OCI-LY3 (cell line): Measurements from ENCODE around the gene PFKL.

Source experiments
- H2AFZ ChIP-seq: fragments of 200-600, 300-600 bp; shearing (Covaris generic); 2 replicates; pipeline ENCODE4 v1.6.0; 2014; ENCODE audit warnings: antibody characterized with exemption, low read depth, low read length
- H3K27ac ChIP-seq: fragments of 200-600, 300-600 bp; sonication (generic); 2 replicates; pipeline ENCODE4 v1.5.1; 2014; ENCODE audit warnings: mild to moderate bottlenecking, low read length, moderate library complexity, mixed read lengths
- H3K27me3 ChIP-seq: fragments of 200-600, 300-600 bp; sonication (generic); 2 replicates; pipeline ENCODE4 v1.6.1; 2014; ENCODE audit warnings: low read depth, low read length, mixed read lengths
- H3K36me3 ChIP-seq: fragments of 200-600, 300-600 bp; sonication (generic); replicated peaks from 2 replicates; pipeline ENCODE3; 2014; ENCODE audit warnings: low read depth, low read length, mixed read lengths
- H3K4me1 ChIP-seq: fragments of 300-600, 200-600 bp; sonication (generic); 2 replicates; pipeline ENCODE4 v1.6.1; 2014; ENCODE audit warnings: low read length, mixed read lengths
- H3K4me2 ChIP-seq: fragments of 200-600, 300-600 bp; sonication (generic); 2 replicates; pipeline ENCODE4 v1.6.1; 2014; ENCODE audit warnings: low read length, mixed read lengths
- H3K4me3 ChIP-seq: fragments of 300-600, 200-600 bp; sonication (generic); 2 replicates; pipeline ENCODE4 v1.5.1; 2014; ENCODE audit warnings: antibody characterized with exemption, mild to moderate bottlenecking, low read length, moderate library complexity
- H3K79me2 ChIP-seq: fragments of 300-600, 200-600 bp; shearing (Covaris generic); 2 replicates; pipeline ENCODE4 v1.6.1; 2014; ENCODE audit warnings: mild to moderate bottlenecking, low read length, mixed read lengths
- H3K9ac ChIP-seq: fragments of 300-600, 200-600 bp; shearing (Covaris generic); 2 replicates; pipeline ENCODE4 v1.6.0; 2014; ENCODE audit warnings: mild to moderate bottlenecking, low read length, moderate library complexity
- H3K9me3 ChIP-seq: fragments of 200-600, 300-600 bp; shearing (Covaris generic); 2 replicates; pipeline ENCODE4 v1.6.1; 2014; ENCODE audit warnings: low read length, mixed read lengths; ENCODE audit not compliant: insufficient read depth
- H4K20me1 ChIP-seq: fragments of 200-600, 300-600 bp; sonication (generic); 2 replicates; pipeline ENCODE4 v1.6.1; 2016; ENCODE audit warnings: low read length, mixed read lengths; ENCODE audit not compliant: insufficient read depth
- EZH2phosphoT487 ChIP-seq: fragments of 200-600 bp; shearing (Covaris generic); IDR thresholded peaks from 2 replicates; pipeline ENCODE4 v1.6.1; 2018; ENCODE audit warnings: antibody characterized with exemption, mixed run types, low read depth
- TF ChIP-seq, protein P1 (sequence below): fragments of 200-600, 300-600 bp; sonication (generic); IDR thresholded peaks from 2 replicates; pipeline ENCODE4 v1.5.1; 2014; ENCODE audit warnings: antibody characterized with exemption, low read length, low read depth

PFKL gene

DNA sequence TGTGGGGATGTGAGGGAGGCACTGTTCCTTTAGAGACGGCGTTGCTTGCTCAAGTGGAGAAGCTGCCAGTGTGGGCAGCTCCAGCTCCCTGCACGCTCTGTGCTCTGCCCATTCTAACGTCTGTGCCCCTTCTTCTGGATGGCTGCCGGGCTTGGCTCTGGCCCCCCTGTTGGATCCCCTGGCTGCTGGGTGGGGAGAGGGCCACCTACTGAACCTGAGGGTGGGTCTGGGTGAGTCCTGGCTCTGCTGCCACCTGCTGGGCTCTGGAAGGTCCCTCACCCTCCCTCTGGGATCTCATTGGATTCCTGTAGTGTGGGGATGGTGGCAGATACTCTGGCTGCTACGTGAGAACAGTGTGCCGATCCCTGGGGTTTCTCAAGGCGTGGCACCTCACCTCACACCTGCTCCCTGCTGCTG lies 5.0 kb downstream of the PFKL start:
- H3K36me3 ChIP-seq = peaks cover 16% of the 10 kb centered on the region
- H3K4me3 ChIP-seq = no peak overlapping the region
- peaks cover 44% of the 10 kb centered on the region for H3K79me2 ChIP-seq
- H2AFZ ChIP-seq = no peak overlapping the region
- no peaks in the 10 kb centered on the region for H3K27me3 ChIP-seq
- H4K20me1 ChIP-seq = peaks cover 56% of the 10 kb centered on the region
- H3K4me2 ChIP-seq = no peak overlapping the region
- no peak overlapping the region for H3K27ac ChIP-seq
- H3K9me3 ChIP-seq = no peaks in the 10 kb centered on the region
- peaks cover 16% of the 10 kb centered on the region for H3K4me1 ChIP-seq
- TF ChIP-seq, protein P1, sequence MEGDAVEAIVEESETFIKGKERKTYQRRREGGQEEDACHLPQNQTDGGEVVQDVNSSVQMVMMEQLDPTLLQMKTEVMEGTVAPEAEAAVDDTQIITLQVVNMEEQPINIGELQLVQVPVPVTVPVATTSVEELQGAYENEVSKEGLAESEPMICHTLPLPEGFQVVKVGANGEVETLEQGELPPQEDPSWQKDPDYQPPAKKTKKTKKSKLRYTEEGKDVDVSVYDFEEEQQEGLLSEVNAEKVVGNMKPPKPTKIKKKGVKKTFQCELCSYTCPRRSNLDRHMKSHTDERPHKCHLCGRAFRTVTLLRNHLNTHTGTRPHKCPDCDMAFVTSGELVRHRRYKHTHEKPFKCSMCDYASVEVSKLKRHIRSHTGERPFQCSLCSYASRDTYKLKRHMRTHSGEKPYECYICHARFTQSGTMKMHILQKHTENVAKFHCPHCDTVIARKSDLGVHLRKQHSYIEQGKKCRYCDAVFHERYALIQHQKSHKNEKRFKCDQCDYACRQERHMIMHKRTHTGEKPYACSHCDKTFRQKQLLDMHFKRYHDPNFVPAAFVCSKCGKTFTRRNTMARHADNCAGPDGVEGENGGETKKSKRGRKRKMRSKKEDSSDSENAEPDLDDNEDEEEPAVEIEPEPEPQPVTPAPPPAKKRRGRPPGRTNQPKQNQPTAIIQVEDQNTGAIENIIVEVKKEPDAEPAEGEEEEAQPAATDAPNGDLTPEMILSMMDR = peak; percentile 46
- TF ChIP-seq EZH2phosphoT487 = no peak
- no peak overlapping the region for H3K9ac ChIP-seq

DNA sequence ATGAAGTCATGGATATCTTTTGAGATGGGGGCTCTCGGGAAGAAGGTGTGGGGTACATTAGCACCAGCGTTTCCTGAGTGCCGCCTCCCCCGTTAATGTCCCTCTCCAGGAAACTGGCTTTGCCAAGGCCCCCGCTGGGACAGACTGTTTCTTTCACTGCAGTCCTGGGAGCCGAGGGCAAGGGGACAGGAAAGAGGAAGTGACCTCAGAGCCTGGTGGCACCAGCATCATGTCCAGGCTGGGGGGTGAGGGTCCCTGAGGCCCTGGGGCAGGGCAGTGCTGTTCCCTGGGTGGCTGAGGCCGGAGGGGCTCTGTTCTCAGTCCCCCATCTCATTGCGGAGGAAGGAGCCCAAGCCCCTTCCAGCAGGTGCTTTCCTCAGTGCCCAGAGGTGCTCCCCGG lies 5.8 kb downstream of the PFKL start:
- no peak overlapping the region for H3K4me2 ChIP-seq
- peaks cover 54% of the 10 kb centered on the region for H4K20me1 ChIP-seq
- H3K79me2 ChIP-seq = peaks cover 38% of the 10 kb centered on the region
- H3K4me3 ChIP-seq = no peak overlapping the region
- TF ChIP-seq, protein P1 = no peak
- no peak for TF ChIP-seq EZH2phosphoT487
- H3K27ac ChIP-seq = no peak overlapping the region
- H3K9me3 ChIP-seq = no peaks in the 10 kb centered on the region
- H3K4me1 ChIP-seq = peaks cover 16% of the 10 kb centered on the region
- peaks cover 16% of the 10 kb centered on the region for H3K36me3 ChIP-seq
- H3K27me3 ChIP-seq = no peaks in the 10 kb centered on the region
- H2AFZ ChIP-seq = no peak overlapping the region
- no peak overlapping the region for H3K9ac ChIP-seq

DNA sequence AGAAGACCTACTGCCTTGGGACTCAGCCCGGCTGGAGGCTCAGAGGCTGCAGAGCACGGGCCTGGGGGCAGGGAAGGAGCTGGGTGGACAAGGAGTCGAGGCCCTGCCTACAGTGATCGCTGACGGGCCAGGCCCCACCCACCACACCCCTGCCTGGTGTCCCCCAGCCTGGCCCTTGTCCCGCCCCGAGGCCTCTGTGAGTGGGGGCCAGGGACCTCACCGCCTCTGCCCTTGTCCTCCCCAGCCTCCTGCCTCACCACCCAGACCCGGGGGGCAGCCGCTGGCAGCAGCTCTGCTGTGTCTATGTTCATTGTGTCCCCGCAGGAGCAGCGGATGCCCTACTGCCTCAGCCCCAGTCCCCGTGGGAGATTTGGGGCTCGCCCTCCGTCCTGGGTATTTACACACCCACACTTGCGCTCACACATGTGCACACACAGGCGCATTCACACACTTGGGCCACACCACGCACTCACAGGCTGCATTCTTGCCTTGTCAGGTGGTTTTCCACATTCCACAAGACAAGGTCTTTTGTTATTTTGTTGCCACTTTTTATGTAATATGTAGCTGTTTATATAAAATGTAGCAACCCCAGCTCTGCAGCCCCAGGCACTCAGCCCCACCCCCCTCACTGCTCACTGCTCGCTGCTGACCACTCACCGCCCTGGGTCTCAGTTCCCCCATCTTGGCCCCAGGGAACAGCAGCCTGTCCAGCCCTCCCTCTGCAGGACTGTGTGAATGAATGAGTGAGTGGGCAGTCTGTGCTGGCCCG lies 7.3 kb downstream of the PFKL start:
- no peak overlapping the region for H3K4me3 ChIP-seq
- no peaks in the 10 kb centered on the region for H3K27me3 ChIP-seq
- H3K9ac ChIP-seq = no peak overlapping the region
- no peak overlapping the region for H2AFZ ChIP-seq
- H3K9me3 ChIP-seq = no peaks in the 10 kb centered on the region
- H3K79me2 ChIP-seq = peaks cover 24% of the 10 kb centered on the region
- no peak overlapping the region for H3K4me2 ChIP-seq
- H3K4me1 ChIP-seq = peaks cover 2% of the 10 kb centered on the region
- no peak for TF ChIP-seq EZH2phosphoT487
- TF ChIP-seq, protein P1 = no peak
- H4K20me1 ChIP-seq = peaks cover 39% of the 10 kb centered on the region
- H3K27ac ChIP-seq = no peak overlapping the region
- peaks cover 17% of the 10 kb centered on the region for H3K36me3 ChIP-seq

DNA sequence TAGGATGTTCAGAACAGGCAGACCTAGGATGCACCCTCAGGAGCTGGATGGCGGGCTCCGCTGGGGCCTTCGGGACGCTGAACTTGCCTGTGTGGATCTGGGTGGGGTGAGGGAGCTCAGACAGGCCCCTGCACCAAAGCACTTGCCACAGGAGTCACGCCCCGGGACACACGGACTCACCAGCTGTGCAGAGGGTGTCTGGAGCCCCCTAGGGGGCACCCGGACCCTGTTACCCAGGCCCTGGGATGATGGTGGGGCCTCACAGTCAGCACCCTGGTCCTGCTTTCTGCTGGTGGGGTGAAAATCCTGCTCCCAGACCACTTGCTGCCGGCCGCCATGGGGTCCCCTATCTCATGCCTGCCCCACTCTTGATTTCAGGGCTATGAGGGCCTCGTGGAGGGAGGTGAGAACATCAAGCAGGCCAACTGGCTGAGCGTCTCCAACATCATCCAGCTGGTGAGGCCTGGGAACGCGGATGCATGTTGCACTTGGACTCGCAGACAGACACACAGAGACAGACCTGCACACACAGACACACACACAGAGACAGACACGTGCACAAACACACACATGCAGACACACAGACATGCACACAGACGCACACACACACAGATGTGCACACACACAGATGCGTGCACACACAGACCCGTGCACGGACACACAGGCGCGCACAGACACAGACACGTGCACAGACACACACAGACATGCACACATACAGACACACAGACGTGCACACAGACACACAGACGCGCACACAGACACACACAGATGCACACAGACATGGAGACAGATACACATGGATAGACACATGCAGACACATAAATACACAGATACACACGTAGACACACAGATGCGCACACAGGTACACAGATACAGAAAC lies 11.0 kb downstream of the PFKL start:
- no peaks in the 10 kb centered on the region for H3K4me1 ChIP-seq
- H3K27me3 ChIP-seq = no peaks in the 10 kb centered on the region
- no peak overlapping the region for H3K4me2 ChIP-seq
- no peak overlapping the region for H2AFZ ChIP-seq
- H3K79me2 ChIP-seq = peaks cover under 1% of the 10 kb centered on the region; the same call in 1 of the 2 replicates
- no peak overlapping the region for H3K4me3 ChIP-seq
- H3K27ac ChIP-seq = no peak overlapping the region
- H3K9ac ChIP-seq = no peak overlapping the region
- TF ChIP-seq EZH2phosphoT487 = no peak
- TF ChIP-seq, protein P1 = 0 out of 2 replicates have a peak, but pooled peaks have one; percentile 6
- H3K36me3 ChIP-seq = peaks cover 26% of the 10 kb centered on the region
- H3K9me3 ChIP-seq = no peaks in the 10 kb centered on the region
- peaks cover 9% of the 10 kb centered on the region for H4K20me1 ChIP-seq
